Cortex of kidney (tissue), 1 donor: ENCODE data around the gene CFAP157.
"Not testable (repeated sequence)": the region's sequence is repeated elsewhere in the genome, so short reads cannot be mapped to it uniquely, and the experiment has no call there.

ENCODE experiments used
- DNase-seq: peaks from one replicate; lab custom pipeline; 2025; lab: John Stamatoyannopoulos, UW

CFAP157 gene

DNA sequence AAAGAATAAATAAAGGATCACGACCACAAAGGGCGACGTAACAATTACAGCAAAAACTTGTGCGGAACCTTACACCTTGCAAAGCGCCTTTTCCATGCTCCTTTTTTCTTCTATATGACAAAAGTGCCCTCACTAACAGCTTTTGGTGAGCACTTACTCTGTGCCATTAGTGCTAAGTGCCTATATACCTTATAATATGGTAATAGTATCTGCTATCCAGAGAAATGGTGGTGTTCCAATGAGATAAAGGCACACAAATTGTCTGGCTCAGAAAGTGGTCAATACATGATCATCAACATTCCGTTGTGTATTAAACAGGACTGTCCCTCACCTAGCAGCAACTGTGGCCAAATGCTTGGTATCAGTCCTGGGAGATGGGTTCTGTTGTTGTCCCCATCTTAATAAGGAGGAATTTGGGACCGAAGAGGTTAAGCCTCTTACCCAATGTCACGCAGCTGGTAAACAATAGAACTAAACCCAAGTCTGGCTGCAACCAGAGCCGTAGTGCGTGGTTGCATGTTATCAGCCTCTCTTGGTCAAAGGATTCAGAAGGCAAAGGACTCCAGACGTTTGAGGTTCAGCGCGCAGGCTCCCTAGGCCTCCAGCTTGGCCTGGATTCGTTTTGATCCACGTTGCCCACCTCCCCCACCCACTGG lies 28.9 kb downstream of the CFAP157 start:
- no peak for DNase-seq

DNA sequence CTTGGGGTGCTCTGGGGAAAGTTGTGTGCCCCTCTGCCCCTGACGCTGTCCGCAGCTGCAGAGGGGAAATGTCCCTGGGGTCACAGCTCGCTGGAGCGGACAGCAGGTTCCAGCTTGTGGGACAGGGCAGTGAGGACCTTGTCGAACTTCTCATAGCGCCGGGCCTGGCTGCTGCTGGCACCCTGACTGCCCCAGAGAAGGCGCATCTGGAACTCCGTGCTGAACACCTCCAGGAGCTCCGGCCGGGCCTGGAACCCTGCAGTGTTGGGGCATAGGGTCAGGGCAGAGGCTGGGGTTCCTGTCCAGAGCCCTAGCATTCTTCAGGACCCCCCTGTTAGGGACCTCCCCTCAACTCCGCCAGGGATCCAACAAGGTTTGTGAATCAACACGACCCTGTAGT lies 31.9 kb downstream of the CFAP157 start:
- DNase-seq, result no peak

DNA sequence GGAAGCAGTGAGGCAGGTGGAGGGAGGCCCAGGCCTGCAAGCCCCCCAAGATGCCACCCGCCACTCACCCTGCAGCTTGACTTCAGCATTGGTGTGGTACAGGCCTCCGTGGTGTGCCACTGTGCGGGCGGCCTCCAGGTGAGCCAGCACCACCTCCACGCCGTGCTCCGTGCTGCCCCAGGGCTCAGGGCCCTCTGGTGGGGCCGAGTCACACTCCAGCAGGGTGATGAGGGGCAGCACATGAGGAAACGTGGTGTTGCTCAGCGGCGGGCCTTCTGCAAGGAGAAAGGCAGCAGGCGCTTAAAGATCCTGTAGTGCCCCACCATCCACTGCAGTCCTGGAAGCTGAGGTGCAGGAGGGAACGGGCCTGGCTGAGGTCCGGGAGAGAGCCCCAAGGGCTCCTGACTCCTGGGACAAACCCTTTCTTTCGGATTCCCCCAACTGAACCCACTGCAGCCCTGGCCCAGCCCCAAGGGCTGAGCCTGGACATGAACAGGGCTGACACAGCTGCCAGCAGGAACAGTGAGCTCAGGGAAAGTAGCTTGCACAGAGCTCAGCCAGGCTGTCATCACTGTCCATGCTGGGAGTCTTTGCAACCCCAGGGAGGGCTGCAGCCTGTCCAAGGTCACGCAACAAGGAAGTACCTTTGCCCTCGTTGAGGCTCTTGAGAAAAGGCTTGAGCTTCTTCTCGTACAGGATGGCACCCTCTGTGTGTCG lies 33.0 kb downstream of the CFAP157 start:
- no peak for DNase-seq

DNA sequence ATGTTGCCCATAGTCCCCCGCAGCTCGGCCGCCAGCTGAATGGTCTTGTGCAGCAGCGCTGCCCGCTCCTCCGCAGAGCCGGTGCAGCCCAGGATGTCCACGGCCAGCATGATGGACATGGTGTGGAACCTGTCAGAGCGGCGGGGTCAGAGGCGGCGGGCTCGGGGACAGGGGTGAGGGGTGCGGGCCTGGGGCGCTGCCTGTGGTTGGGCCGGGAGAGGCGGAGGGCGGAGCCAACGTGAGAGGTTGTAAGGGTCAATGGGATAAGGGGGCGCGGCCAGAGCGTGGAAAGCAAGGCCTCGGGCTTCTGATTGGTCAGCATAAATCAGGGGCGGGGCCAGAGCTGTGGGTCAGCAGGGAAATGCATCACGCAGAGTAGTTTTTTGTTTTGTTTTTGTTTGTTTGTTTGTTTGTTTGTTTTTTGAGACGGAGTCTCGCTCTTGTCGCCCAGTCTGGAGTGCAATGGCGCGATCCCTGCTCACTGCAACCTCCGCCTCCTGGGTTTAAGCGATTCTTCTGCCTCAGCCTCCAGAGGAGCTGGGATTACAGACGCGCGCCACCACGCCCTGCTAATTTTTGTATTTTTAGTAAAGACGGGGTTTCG lies 35.1 kb downstream of the CFAP157 start:
- DNase-seq, result no peak

DNA sequence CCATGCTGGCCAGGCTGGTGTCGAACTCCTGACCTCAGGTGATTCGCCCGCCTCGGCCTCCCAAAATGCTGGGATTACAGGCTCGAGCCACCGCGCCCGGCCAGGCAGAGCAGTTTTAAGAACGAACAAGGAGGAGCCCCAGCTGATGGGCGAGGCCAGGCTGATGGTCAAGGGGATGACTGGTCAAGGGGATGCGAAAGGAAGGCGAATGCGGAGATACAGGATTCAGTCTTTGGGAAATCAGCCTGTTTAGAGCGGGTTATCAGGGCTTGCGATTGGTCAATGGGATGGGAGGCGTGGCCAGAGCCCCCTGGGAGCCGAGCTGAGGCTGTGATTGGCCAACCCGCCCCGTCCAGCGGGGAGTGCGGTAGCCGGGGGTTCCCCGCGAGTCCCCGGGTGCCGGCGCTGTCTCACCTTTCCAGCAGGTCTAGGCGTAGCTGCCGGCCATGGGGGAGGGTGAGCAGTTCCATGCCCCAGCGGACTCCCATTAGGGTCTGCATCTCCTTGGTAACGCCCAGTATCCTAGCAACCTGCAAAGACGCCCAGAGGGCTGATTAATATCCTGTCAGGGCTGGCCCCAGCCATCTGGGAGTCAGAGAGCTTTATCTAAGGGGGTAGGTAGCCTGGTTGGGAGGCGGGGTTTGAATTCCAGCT lies 35.8 kb downstream of the CFAP157 start:
- no peak for DNase-seq

DNA sequence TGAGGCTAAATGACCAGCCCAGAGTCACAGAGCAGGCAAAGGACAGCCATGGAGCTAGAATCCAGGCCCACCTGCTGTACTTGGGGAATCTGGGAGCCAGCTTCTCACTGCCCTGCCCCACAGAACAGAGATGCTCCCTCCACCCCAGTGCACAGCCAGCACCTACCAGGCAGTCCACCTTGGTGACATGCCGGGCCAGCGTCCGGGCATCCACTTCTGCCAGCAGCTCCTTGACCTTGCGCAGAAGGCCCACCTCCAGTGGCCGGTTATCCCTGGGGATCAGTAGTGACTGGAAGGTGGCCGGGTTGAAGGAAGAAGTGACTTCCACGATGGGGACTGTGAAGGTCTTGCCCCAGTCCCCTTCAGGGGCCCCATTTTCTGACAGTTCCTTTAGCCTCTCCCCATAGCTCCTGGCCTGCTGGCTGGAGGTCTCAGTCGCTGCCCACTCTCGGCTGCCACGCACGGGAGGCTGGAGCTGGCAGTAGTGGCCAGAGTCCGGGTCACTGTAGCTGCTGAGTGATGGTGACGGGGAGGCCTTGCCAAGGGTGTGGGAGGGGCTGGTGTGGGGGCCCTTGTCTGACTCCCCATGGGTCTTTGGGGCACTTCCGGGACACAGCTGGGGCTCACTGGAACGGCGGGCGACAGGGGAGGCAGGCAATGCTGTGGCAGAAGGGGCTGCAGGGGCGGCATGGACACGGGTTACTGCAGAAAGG lies 37.8 kb downstream of the CFAP157 start:
- DNase-seq, result no peak

DNA sequence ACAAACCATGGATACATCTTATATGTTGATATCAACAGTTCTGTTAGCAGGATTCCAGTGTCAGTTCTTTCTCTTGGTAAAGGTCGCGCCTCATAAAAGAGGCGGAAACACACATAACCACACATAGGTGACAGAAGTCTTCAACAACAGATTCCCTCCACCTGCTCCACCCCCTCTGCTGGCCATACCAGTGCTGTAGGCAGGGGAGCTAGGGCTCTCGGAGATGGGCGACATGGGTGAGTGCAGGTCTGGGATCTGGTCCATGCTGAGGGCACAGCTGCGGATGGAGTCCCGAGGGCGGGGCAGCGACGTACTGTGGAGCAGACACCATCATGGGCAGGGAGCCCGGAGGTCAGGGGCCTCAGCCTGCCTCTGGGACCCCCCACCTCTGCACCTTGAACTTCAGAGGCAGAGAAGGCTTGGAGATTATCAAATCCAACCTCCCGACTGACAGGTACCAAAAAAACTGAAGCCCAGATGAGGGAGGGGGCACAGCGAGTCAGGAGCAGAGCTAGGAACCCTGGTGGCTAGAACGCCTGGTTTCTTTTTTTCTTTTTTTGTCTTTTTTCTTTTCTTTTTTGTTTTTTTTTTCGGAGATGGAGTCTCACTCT lies 40.3 kb downstream of the CFAP157 start:
- DNase-seq, result no peak

DNA sequence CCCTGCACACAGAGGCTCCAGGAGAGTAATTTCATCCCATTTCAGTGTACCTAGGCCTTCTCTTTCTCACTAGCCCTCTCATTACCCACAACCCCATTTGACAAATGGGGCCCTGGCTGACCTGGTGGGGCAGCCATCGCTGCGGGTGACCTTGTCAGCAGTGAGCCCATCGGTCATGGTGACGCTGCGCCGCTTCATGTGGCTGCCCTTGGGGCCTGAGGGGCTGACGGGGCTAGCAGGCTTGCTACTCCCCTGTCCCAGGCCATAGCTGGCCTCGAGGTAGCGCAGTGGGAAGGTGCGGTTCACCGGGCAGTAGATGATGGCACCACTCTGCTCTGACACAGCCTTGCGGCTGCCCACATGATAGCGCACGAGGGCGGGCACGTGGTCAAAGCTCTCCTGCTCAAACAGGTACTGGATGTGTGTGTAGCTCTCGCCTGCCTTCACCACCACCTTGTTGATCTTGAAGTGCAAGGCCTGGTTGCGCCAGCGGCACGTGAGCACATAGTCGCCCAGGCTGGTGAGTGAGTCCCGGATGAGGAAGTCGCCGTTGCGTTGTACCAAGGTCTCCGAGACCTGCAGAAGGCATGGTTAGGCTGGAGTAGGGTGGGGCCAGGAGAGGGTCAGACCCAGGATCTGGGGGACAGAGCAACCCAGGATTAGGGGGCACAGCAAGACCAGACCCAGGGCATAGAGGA lies 42.5 kb downstream of the CFAP157 start:
- DNase-seq, result no peak

DNA sequence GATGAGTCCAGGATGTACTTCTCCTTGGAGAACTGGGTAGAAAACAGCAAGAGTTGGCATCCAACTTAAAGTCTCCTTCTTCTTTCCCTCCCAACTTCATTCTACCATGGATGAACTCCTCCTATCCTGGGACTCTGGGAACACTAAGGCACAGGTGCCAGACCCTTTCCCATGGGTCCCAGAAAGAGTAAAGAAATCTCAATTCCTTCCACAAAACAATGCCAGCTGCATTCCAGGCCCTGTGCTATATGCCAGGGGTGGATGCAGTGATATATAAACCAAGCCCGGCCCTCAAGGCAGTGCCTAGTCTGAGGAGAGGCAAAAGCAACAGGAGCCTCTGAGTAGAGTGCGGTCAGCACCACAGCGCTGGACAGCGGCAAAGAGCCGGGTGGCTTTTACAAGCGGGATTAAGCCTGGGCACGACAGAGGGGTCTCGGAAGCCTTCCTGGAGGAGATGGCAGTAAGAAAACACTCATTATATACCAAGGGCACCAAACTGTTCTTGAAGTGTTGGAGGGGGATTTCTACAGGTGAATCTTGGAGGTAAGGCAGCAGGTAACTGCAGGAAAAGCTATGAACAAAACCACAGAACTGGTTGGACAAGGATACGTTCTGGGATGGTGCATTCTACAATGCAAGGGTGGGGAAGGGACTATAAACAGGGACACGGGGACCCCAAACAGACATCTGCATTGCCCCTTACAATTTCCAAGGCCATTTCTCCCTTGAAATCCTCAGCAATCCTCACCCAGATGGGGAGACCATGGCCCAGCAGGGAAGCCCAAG lies 44.7 kb downstream of the CFAP157 start:
- DNase-seq, result no peak

DNA sequence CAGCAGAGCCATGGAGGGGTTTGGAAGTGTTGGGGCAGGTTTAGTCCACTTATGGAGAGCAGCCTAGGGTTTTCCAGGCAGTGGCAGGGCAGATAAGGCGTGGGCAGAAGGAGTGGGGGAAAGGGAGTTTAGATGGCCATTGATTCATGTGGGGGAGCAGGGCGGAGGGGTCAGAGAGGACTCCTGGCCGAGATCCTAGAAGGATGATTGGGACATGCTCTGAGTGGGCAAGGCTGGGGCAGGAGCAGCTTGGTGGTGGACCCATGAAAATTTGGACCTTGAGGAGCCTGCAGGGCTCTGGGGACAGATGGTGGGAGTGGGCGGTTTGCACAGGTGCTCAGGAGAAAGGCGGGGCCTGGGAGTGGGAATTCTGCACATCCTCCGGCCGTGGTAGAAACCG lies 46.4 kb downstream of the CFAP157 start:
- DNase-seq, result no peak

DNA sequence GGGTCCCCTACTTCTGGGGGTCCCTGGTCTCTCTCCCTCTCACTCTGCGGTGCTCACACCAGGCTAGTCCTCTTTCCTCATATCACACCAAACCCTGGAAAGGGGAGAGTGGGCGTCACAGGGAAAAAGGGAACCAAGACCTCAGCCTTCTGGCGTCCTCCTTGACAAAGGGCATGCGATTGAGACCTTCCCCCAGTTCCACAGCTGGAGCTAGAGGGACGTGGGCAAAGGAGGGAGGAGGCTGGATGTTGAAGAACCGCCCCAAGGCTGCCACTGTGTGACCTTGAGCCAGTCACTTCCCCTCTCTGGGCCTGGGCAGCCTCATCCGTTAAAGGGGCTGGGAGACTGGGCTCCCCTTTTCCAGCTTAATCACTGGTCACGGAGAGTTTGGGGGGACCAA lies 46.8 kb downstream of the CFAP157 start:
- no peak for DNase-seq

DNA sequence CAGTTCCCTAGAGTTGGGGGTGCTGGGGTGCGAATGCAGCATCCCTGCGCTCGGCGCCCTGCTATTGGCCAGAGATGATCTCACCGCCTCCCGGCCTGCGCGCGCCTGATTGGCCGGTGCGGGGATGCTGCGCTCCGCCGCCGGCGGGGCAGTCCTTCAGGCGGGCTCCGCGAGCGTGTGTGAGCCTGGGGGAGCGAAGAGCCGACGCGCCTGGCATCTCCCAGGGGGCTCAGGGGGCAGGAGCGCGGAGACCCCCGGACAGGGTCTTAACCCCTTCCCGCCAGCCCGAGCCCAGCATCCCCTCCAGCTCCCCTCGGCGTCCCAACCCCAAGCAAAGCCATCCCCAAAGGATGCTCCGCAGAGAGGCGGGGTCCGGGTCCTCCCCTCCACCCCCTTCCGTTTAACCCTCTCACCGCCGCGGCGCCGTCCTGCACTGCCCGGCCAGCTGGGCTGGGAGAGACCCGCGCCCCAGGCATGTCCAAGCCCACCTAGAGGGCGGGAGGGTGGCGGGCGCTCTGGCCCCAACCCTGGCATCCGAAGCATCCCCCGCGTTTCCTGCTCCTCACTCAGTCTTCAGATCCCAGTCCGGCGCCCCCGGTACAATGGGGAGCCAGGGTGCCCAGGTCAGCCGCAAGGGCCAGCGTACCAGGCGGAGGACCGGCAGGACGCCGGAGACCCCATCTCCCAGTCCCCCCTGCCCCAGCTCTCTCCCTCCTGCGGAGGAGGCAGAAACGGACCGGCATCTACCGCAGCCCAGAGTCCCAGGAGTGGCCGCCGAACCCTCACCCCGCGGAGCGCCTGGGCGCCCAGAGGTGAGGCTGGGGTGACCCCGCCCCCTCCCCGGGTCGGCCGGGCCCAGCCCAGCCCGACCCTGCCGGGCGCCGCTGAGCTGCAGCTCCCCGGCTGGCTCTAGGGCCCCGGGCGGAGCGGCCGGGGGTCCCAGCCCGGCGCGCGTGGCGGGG lies 47.6 kb downstream of the CFAP157 start:
- DNase-seq, result no peak

DNA sequence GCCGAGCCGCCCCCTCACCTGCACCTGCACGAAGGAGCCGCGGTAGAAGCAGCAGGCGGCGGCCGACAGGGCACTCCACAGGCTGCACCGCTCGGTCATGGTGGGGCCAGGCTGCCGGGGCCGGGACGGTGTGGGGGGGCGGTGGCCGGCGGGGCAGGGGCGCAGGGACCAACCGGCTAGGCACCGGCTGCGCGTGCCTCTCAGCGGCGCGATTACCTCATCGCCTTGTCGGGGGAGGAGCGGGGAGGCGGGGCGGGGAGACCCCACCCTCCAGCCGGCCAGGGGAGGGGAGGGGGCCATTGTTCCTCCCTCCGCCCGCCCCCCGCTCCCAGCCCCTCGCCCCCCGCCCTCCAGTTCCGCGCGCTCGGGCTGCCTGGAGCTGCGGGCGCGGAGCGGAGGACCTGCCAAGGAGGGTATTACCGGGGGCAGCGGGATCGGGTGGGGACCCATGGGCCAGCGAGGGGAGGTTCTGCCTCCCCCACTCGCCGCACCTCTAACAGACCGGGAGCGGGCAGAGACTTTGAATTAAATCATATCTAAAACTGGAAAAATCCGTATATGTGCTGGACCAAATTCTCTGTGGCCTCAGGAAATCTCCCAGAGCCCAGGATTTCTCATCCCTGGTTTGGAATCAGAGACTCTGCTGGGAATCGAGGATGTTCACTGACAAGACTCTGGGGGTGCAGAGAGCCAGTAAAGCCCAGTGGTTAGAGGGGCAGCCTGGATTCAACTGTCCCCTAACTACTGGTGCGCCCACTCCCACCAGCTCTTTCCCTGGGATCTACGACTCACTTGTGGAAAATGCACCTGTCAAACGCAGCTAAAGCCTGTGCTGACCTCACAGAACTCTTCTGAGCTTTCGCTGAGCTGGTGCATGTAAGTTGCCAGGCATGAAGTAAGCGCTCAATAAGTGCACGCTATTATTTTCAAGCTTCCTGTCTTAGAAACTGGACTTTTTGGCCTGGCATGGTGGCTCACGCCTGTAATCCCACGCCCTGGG lies 48.6 kb downstream of the CFAP157 start:
- no peak for DNase-seq

DNA sequence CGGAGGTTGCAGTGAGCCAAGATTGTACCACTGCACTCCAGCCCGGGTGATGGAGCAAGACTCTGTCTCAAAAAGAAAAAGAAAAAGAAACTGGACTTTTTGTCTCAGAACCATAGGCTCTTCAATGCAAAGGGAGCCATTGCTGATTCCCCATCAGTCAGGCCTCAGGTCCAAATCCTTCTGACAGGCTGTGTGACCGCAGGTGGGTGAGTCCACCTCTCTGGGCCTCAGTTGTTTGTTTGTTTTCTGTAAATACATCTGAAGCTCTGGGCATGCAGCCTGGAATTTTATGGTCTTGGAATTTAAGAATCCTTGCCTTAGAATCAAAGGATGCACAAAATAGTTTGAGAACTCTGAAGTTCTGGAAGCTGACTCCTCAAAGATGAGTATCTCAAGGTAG lies 49.4 kb downstream of the CFAP157 start:
- DNase-seq, result no peak

DNA sequence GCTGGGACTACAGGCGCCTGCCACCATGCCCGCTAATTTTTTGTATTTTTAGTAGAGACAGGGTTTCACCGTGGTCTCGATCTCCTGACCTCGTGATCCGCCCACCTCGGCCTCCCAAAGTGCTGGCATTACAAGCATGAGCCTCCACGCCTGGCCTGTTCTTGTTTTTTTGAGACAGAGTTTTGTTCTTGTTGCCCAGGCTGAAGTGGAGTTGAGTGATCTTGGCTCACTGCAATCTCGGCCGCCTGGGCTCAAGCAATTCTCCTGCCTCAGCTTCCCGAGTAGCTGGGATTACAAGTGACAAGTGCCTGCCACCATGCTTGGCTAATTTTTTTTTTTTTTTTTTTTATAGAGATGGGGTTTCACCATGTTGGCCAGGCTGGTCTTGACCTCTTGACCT lies 50.0 kb downstream of the CFAP157 start:
- DNase-seq, result not testable (repeated sequence)

DNA sequence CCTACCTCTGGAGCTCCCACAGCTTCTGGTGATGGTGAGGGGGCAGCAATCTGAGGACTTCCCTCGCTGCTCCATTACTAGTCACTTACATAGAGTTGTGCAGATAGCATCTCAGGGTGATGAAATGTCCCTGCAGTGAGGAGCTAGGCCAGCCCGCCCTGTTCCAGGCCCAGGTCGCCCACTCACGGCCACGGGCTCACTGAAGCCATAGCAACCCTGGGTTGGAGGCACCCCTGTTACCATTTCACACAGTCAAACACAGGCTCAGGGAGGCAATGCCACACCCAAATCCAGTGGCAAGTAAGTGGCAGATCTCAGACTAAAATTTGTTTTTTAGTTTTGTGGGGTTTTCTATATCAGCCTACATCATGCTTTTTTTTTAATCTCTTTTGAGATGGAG lies 52.1 kb downstream of the CFAP157 start:
- no peak for DNase-seq

DNA sequence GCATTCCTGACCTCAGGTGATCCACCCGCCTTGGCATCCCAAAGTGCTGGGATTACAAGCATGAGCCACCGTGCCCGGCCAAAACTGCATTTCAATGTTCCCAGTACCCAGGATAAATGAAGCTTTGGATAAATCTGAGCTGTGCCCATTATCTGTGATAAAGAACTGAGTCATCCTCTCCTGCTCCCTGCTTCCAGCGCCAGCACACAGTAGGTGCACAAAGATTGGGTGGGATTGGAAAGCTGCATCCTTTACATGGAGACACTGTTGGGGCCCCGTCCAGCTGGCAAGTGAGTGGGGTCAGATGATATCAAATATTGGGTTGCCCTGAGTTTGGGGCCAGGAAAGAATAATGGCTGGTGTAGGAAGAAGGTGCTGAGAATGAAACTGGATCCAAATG lies 54.3 kb downstream of the CFAP157 start:
- DNase-seq, result no peak

DNA sequence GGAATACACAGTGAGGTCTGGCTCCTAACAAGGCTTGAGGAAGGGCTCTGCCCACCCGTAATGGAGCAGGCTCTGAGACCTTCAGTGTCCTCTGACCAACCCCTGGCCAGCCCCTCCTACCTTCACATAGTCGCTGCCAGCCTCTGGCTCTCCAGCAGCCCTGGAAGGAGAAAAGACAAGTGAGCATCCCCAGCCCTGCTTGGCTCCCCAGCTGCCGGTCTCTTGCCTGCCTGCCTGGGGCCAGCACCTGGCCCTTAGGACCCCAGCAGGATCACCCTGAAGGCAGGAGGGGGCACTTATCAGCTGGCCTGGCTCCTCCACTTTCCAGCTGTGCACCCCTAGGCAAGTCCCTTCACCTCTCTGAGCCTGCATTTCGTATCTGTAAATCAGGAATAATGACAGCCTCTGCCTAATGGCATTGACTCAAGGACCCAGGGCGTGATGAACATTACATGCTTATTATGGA lies 54.7 kb downstream of the CFAP157 start:
- no peak for DNase-seq
